K562 (cell line): ENCODE measurements around the gene SNRPA. TPM values are rescaled to one million over a fixed set of nuclear protein-coding genes. Genes with fewer than 3 reads are reported as not detected.

Experiments
- ARHGAP35 ChIP-seq: fragments of 450-650 bp; IDR thresholded peaks from 2 replicates; pipeline ENCODE4 v1.6.1; 2018; ENCODE audit not compliant: partially characterized antibody
- CLOCK ChIP-seq: fragments of 250-450 bp; sonication (Bioruptor Pico); IDR thresholded peaks from 2 replicates; pipeline ENCODE4 v1.4.0; 2020; ENCODE audit warnings: mild to moderate bottlenecking, moderate library complexity, borderline replicate concordance
- FOXM1 ChIP-seq, 2 experiments: fragments of 450-650 bp in 1 of 2; sonication (generic) in 1 of 2; formaldehyde crosslinking in 1 of 2; IDR thresholded peaks; 2 replicates each; pipeline versions ENCODE4 v1.6.1 to v1.9.0; 2017 to 2022; ENCODE audit warnings: low read depth in 2 of 2, mild to moderate bottlenecking in 2 of 2, missing genetic modification reagents in 1 of 2, moderate library complexity in 1 of 2
- GABPB2 ChIP-seq: fragments of 250-450 bp; sonication (Bioruptor Pico); conservative IDR thresholded peaks from 2 replicates; pipeline ENCODE4 v1.5.1; 2021; ENCODE audit warnings: mild to moderate bottlenecking
- HDAC3 ChIP-seq: fragments of 450-650 bp; IDR thresholded peaks from 2 replicates; pipeline ENCODE4 v1.6.1; 2018; ENCODE audit warnings: borderline replicate concordance, mild to moderate bottlenecking, moderate library complexity; ENCODE audit not compliant: partially characterized antibody
- HDAC8 ChIP-seq: fragments of 450-650 bp; IDR thresholded peaks from 2 replicates; pipeline ENCODE4 v1.6.1; 2016; ENCODE audit warnings: mild to moderate bottlenecking, missing genetic modification characterization, moderate library complexity, missing compliant biosample characterization
- MBD1 ChIP-seq: fragments of 250-450 bp; sonication (Bioruptor Pico); IDR thresholded peaks from 2 replicates; pipeline ENCODE4 v1.8.0; 2022; ENCODE audit warnings: inconsistent platforms
- MCM7 ChIP-seq, 2 experiments: fragments of 450-650 bp; IDR thresholded peaks; 2 replicates each; pipeline ENCODE4 v1.6.1; 2016 to 2018
- MTF1 ChIP-seq: fragments of 250-450 bp; sonication (Bioruptor Pico); IDR thresholded peaks from 2 replicates; pipeline ENCODE4 v1.9.0; 2021; ENCODE audit warnings: moderate library complexity, mild to moderate bottlenecking, inconsistent platforms, borderline replicate concordance
- NUFIP1 ChIP-seq: fragments of 450-650 bp; IDR thresholded peaks from 2 replicates; pipeline ENCODE4 v1.6.1; 2018; ENCODE audit not compliant: partially characterized antibody
- PURB ChIP-seq: sonication (generic); formaldehyde crosslinking; IDR thresholded peaks from 2 replicates; pipeline ENCODE4 v1.9.0; 2021; ENCODE audit warnings: low read depth, mild to moderate bottlenecking, missing genetic modification reagents
- RAD21 ChIP-seq, 2 experiments: fragments of 250-450 bp in 1 of 2; fragments of 450-650 bp in 1 of 2; sonication (Bioruptor Pico) in 1 of 2; formaldehyde crosslinking in 1 of 2; IDR thresholded peaks in 1 of 2; conservative IDR thresholded peaks in 1 of 2; 2 replicates each; pipeline versions ENCODE4 v1.4.0 to v1.8.0; 2020 to 2022; ENCODE audit warnings: mild to moderate bottlenecking in 2 of 2, moderate library complexity in 1 of 2
- SAP30 ChIP-seq: fragments of 200-600 bp; sonication (generic); IDR thresholded peaks from 2 replicates; pipeline ENCODE4 v1.6.1; 2012; ENCODE audit warnings: borderline replicate concordance, low read depth, mild to moderate bottlenecking, moderate library complexity, low read length, control low read depth, inconsistent platforms; ENCODE audit not compliant: insufficient read depth, poor library complexity, severe bottlenecking
- TFAP4 ChIP-seq: sonication (generic); formaldehyde crosslinking; IDR thresholded peaks from 2 replicates; pipeline ENCODE4 v1.8.0; 2022; ENCODE audit warnings: missing genetic modification reagents, mild to moderate bottlenecking, moderate library complexity, borderline replicate concordance
- ZKSCAN3 ChIP-seq: fragments of 250-450 bp; sonication (Bioruptor Pico); IDR thresholded peaks from 2 replicates; pipeline ENCODE4 v1.4.0; 2020
- ZNF274 ChIP-seq: IDR thresholded peaks from 2 replicates; pipeline ENCODE4 v1.6.1; 2011; ENCODE audit warnings: low read depth, mild to moderate bottlenecking, low read length, moderate library complexity, borderline replicate concordance
- ZNF311 ChIP-seq: fragments of 250-450 bp; sonication (Bioruptor Pico); IDR thresholded peaks from 2 replicates; pipeline ENCODE4 v1.4.0; 2020; ENCODE audit warnings: mild to moderate bottlenecking, moderate library complexity
- ZNF586 ChIP-seq: fragments of 450-650 bp; formaldehyde crosslinking; conservative IDR thresholded peaks from 2 replicates; pipeline ENCODE4 v1.4.0; 2020; ENCODE audit warnings: mild to moderate bottlenecking, moderate library complexity
- polyA plus RNA-seq, 8 experiments: library from polyadenylated mRNA; depleted of rRNA in 4 of 8; stranded (reverse) in 5 of 8; unstranded in 3 of 8; fragments of >200 nt; fragmentation: Nextera tagmentation in 2 of 8; fragmentation: Illumina TruSeq in 1 of 8; extraction: Ambion mirVana in 2 of 8; extraction: Trizol in 1 of 8; gene quantifications; 2 replicates each; pipeline versions ENCODE4 v1.2.1 to v1.2.3, GENCODE V29; 2011 to 2014; ENCODE audit warnings: inconsistent platforms in 1 of 8, missing spikeins in 1 of 8
- total RNA-seq, 7 experiments: library from RNA; depleted of rRNA in 6 of 7; stranded (reverse); fragments of >200 nt in 6 of 7; fragmentation: Illumina TruSeq in 2 of 7; extraction: Trizol in 2 of 7; gene quantifications; 2 replicates each; pipeline versions ENCODE4 v1.2.1 to v1.2.3, GENCODE V29; 2011 to 2021; ENCODE audit warnings: low replicate concordance in 1 of 7
- TF ChIP-seq, protein P1 (sequence below): fragments of 250-450 bp; sonication (Bioruptor Pico); IDR thresholded peaks from 2 replicates; pipeline ENCODE4 v1.5.0; 2021; ENCODE audit warnings: mild to moderate bottlenecking, borderline replicate concordance

Gene SNRPA
- total and polyA plus RNA-seq, 9 of the 15 experiments (the other 6 are each of a cell fraction or from before 2014, with no cell fraction given), result 16.3 to 311 (median 193) TPM

DNA sequence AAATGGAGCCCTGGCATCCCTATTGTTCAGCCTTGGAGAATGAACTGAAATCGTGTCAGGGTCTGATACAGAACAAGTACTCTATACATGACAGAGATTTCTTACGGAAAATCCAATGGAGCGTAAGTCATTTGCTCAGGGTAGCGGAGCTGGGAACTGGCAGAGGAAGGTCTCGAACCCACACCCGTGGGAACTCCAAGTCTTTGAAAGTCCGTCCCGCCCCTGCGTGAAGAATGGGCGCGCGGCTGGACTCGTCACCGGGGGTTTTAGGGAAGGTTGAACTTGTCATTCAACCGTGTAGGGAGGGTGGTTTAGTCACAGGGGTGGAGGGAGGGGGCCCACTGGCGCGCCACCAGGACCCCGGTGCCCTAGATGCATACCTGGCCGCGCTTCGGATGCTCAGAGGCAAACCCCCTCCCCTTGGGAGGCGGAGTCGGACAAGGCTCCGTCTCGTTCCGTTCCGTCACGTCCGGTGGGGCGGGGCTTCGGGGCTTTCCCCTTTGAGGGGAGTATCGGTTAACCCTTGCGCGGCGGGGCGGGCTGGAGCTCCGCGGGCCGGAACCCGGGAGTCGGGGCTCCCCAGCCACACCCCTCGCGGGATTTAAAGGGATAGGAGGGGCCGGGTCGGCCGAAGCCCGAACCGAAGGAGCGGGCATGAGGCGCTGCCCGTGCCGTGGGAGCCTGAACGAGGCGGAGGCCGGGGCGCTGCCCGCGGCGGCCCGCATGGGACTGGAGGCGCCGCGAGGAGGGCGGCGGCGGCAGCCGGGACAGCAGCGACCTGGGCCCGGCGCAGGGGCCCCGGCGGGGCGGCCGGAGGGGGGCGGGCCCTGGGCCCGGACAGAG, 34.3 kb upstream of the SNRPA start, which contains the start of the genes COQ8B and ITPKC (continued):
- TF ChIP-seq MTF1 (CRISPR knock-in tag), result no peak
- TF ChIP-seq HDAC3, result no peak
- TF ChIP-seq SAP30, result no peak
- TF ChIP-seq CLOCK, result no peak
- TF ChIP-seq ZNF274, result no peak
- TF ChIP-seq PURB, result no peak
- TF ChIP-seq NUFIP1, result no peak
- TF ChIP-seq ZNF311, result no peak
- no peak; the same call in 1 of the 2 replicates for TF ChIP-seq TFAP4
- no peak for TF ChIP-seq GABPB2 (CRISPR knock-in tag)
- TF ChIP-seq MCM7 (IDR thresholded peaks at IDR 0.05), result no peak
- TF ChIP-seq FOXM1 (IDR thresholded peaks at IDR 0.05; ENCODE audit: low read depth), result peak; percentile 45
- TF ChIP-seq FOXM1 (CRISPR knock-in tag; IDR thresholded peaks at IDR 0.05; ENCODE audit: low read depth), result no peak
- no peak for TF ChIP-seq ZKSCAN3 (CRISPR knock-in tag)
- no peak for TF ChIP-seq HDAC8
- TF ChIP-seq MBD1, result no peak
- TF ChIP-seq ARHGAP35, result no peak
- TF ChIP-seq, protein P1, sequence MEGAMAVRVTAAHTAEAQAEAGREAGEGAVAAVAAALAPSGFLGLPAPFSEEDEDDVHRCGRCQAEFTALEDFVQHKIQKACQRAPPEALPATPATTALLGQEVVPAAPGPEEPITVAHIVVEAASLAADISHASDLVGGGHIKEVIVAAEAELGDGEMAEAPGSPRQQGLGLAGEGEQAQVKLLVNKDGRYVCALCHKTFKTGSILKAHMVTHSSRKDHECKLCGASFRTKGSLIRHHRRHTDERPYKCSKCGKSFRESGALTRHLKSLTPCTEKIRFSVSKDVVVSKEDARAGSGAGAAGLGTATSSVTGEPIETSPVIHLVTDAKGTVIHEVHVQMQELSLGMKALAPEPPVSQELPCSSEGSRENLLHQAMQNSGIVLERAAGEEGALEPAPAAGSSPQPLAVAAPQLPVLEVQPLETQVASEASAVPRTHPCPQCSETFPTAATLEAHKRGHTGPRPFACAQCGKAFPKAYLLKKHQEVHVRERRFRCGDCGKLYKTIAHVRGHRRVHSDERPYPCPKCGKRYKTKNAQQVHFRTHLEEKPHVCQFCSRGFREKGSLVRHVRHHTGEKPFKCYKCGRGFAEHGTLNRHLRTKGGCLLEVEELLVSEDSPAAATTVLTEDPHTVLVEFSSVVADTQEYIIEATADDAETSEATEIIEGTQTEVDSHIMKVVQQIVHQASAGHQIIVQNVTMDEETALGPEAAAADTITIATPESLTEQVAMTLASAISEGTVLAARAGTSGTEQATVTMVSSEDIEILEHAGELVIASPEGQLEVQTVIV (CRISPR knock-in tag), result no peak
- TF ChIP-seq RAD21 (CRISPR knock-in tag; conservative IDR thresholded peaks at IDR 0.05 in 1 of 2, IDR thresholded peaks at IDR 0.05 in 1 of 2), result no peak; a peak in 1 of 4 replicates
- TF ChIP-seq ZNF586 (CRISPR knock-in tag), result no peak
